ENCODE results near the gene AQP12A. TPM values are rescaled to one million over a fixed set of nuclear protein-coding genes. Genes with fewer than 3 reads are reported as not detected.

The AQP12A gene
- total RNA-seq, 1 experiment from 2014 or later: not detected

DNA sequence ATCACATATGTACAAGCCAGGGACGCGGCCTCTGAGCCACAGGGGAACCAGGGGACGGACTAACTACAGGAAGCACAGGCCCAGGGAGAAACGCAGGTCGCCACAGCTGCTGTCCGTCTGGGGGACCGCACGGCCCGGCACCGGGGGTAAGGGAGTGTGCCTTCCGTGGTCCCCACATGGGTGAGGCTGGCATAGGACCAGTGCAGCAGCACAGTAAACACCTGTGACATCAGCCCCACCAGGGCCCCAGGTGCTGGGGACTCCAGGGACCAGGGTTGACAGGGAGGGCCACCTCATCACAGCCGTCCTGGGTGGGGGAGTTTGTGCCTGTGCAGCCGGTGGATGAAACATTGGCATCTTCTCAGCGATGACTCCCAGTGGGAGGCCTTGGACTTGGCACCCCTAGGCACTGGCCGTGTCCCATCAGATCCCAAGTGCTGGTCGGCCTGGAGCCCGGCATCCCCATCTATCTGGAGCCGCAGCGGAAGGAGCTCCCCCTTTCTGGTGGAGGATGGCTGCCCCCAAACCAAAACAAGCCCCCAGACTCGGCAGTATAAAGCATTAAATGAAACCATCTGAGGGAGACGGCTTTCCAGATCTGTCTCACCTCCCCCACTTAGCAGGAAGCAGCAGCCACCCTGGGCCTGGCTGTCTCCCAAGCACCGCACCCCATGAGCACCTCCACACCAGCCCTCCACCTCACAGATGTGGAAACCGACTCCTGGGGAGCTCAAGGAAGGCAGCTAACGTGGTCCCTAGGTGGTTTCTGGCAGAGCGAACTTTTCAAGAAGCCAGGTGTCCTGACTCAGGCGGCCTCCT is 22.5 kb downstream of the AQP12A start:
- BruUV-seq (replicated peaks): no TSS peak
- Histone ChIP-seq H3K36me3 (ENCODE audit: control insufficient read depth, insufficient read depth, low read length) (no peaks in the 10 kb centered on the region), H3K4me1 (ENCODE audit: control insufficient read depth, insufficient read depth, low read length) (no peaks in the 10 kb centered on the region; the same call in 1 of the 2 replicates), H3K27ac (ENCODE audit: low read length) (no peak overlapping the region), H3K27me3 (ENCODE audit: control insufficient read depth, insufficient read depth, low read length) (no peaks in the 10 kb centered on the region), H3K9me3 (ENCODE audit: control insufficient read depth, insufficient read depth, low read depth, low read length) (no peaks in the 10 kb centered on the region), H3K4me3 (ENCODE audit: low read depth in 2 of 2, low read length in 2 of 2) (no peak overlapping the region)
- ChIA-PET POLR2A (no interaction called here), CTCF (no interaction called here)
- intact Hi-C loops (cut with micrococcal nuclease; ENCODE audit: unreplicated experiment) (no loop called here), in situ Hi-C loops (cut with HindIII; ENCODE audit: low pct_unique_long_range_greater_than_20kb, low sequenced_read_pairs) (no loop called here)
- ATAC-seq (peak; percentile 9), DNase-seq (ENCODE audit: low read depth, low spot score) (no peak)
- no peak for TF ChIP-seq REST (IDR thresholded peaks at IDR 0.05; ENCODE audit: insufficient read depth in 1 of 2, low read depth in 2 of 2, low read length in 1 of 2)
- peak; percentile 17; the same call in 1 of the 2 replicates for TF ChIP-seq POLR2AphosphoS5 (IDR thresholded peaks at IDR 0.05; ENCODE audit: low read depth, low read length)

- no peaks in the 10 kb centered on the region for H3K9me3 ChIP-seq (ENCODE audit: control insufficient read depth, insufficient read depth, low read depth, low read length)
- H3K4me3 ChIP-seq (ENCODE audit: low read depth in 2 of 2, low read length in 2 of 2): no peak overlapping the region
- no peaks in the 10 kb centered on the region for H3K27me3 ChIP-seq (ENCODE audit: control insufficient read depth, insufficient read depth, low read length)
- in situ Hi-C loops (cut with HindIII; ENCODE audit: low pct_unique_long_range_greater_than_20kb, low sequenced_read_pairs): no loop called here
- H3K4me1 ChIP-seq (ENCODE audit: control insufficient read depth, insufficient read depth, low read length): no peaks in the 10 kb centered on the region; the same call in 1 of the 2 replicates
- TF ChIP-seq, protein P1, sequence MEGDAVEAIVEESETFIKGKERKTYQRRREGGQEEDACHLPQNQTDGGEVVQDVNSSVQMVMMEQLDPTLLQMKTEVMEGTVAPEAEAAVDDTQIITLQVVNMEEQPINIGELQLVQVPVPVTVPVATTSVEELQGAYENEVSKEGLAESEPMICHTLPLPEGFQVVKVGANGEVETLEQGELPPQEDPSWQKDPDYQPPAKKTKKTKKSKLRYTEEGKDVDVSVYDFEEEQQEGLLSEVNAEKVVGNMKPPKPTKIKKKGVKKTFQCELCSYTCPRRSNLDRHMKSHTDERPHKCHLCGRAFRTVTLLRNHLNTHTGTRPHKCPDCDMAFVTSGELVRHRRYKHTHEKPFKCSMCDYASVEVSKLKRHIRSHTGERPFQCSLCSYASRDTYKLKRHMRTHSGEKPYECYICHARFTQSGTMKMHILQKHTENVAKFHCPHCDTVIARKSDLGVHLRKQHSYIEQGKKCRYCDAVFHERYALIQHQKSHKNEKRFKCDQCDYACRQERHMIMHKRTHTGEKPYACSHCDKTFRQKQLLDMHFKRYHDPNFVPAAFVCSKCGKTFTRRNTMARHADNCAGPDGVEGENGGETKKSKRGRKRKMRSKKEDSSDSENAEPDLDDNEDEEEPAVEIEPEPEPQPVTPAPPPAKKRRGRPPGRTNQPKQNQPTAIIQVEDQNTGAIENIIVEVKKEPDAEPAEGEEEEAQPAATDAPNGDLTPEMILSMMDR (IDR thresholded peaks at IDR 0.05): no peak
- TF ChIP-seq REST (IDR thresholded peaks at IDR 0.05; ENCODE audit: insufficient read depth in 1 of 2, low read depth in 2 of 2, low read length in 1 of 2) (no peak), POLR2AphosphoS5 (IDR thresholded peaks at IDR 0.05; ENCODE audit: low read depth, low read length) (no peak), TCF7L2 (IDR thresholded peaks at IDR 0.05; ENCODE audit: low read depth, low read length) (no peak), SIN3A (IDR thresholded peaks at IDR 0.05; ENCODE audit: borderline replicate concordance, insufficient read depth, low read depth, low read length) (no peak)
- CTCF ChIA-PET: no interaction called here
- no peak overlapping the region for H3K27ac ChIP-seq (ENCODE audit: low read length)
- no TSS peak for BruUV-seq (replicated peaks)
- POLR2A ChIA-PET: no interaction called here
- H3K36me3 ChIP-seq (ENCODE audit: control insufficient read depth, insufficient read depth, low read length): no peaks in the 10 kb centered on the region
- ATAC-seq (peak; percentile 40; the same call in 1 of the 2 replicates), DNase-seq (ENCODE audit: low read depth, low spot score) (no peak)
- intact Hi-C loops (cut with micrococcal nuclease; ENCODE audit: unreplicated experiment): no loop called here
These were observed 23.4 kb downstream of the AQP12A start for GRCh38 chr2:240714747-240715725.
